ENCODE data around the gene ZFP57.

DNA sequence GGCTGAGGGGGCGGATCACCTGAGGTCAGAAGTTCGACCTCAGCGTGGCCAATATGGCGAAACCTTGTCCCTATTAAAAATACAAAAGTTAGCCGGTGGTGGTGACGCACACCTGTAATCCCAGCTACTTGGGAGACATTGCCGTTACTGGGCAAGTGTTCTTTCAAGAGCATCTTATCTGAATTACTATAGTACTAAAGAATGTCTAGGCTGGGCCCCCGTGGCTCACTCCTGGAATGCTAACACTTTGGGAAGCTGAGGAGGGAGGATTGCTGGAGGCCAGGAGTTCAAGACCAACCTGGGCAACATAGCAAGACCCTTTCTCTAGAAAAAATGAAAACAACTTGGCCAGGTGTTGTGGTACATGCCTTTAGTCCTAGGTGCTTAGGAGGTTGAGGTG is 859 bp upstream of the ZFP57 start:
- TF ChIP-seq CTCF (IDR thresholded peaks at IDR 0.05) (no peak), E2F5 (CRISPR knock-in tag; IDR thresholded peaks at IDR 0.05) (no peak), USF2 (CRISPR knock-in tag; IDR thresholded peaks at IDR 0.05) (no peak), SP1 (CRISPR knock-in tag; conservative IDR thresholded peaks at IDR 0.05) (no peak), CBFB (CRISPR knock-in tag; IDR thresholded peaks at IDR 0.05; ENCODE audit: low read depth) (no peak), NFYB (CRISPR knock-in tag; conservative IDR thresholded peaks at IDR 0.05; ENCODE audit: low read depth) (no peak), ELF4 (CRISPR knock-in tag; IDR thresholded peaks at IDR 0.05; ENCODE audit: low read depth) (no peak), MAX (CRISPR knock-in tag; IDR thresholded peaks at IDR 0.05) (no peak), NR2C2 (CRISPR knock-in tag; IDR thresholded peaks at IDR 0.05) (no peak)
- TF ChIP-seq, protein P1, sequence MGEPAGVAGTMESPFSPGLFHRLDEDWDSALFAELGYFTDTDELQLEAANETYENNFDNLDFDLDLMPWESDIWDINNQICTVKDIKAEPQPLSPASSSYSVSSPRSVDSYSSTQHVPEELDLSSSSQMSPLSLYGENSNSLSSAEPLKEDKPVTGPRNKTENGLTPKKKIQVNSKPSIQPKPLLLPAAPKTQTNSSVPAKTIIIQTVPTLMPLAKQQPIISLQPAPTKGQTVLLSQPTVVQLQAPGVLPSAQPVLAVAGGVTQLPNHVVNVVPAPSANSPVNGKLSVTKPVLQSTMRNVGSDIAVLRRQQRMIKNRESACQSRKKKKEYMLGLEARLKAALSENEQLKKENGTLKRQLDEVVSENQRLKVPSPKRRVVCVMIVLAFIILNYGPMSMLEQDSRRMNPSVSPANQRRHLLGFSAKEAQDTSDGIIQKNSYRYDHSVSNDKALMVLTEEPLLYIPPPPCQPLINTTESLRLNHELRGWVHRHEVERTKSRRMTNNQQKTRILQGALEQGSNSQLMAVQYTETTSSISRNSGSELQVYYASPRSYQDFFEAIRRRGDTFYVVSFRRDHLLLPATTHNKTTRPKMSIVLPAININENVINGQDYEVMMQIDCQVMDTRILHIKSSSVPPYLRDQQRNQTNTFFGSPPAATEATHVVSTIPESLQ (CRISPR knock-in tag; IDR thresholded peaks at IDR 0.05) = no peak

Measured in WTC11 (cell line).